ENCODE measurements around the gene PARVB.

The PARVB gene

DNA sequence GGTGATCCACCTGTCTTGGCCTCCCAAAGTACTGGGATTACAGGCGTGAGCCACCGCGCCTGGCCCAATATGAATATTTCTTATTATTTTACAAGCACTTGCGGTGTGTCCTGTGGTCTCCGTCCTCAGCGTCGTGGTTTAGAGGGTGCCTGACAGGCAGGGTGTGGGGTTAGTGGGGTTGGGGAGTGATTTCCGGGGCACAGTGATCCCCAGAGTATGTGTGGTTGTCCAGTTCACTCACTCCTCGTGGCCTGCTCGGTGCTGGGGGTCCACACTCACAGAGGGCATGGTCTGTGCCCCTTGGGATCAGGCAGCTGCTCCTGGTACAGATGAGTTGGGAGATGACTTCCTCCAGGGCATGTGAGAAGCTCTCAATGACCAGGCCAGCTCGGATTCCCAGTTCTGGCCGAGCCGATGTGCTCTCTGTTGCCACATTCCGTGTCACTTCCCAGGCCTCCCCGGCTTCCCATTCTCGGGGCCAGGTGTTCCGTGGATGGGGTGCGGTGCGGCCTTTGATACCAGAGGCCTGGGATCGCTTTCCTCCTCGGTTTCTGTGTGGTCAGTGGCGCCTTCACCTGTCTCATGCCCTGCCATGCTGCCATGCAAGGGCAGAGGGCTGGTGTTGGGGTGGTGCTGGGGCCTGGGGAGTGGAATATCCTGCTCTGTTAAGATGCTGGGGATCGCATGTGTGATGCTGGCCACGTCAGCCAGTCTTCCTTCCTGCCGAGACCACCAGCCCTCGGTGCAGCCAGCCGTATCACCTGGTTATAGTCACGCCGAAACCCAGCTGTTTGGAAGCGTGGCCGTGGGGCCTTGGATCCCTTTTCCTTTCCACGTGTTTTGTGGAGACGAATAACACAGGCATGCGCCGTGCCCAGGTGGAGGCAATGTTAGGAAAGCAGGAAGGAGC lies 39.6 kb downstream of the PARVB start:
- Histone ChIP-seq H3K4me3 (ENCODE audit: low read length) (no peak overlapping the region), H4K20me1 (ENCODE audit: insufficient read depth, low read length) (peaks cover 71% of the 10 kb centered on the region), H3K9ac (ENCODE audit: low read length) (no peak overlapping the region), H3K27me3 (ENCODE audit: low read depth, low read length) (no peaks in the 10 kb centered on the region), H2AFZ (ENCODE audit: low read depth, low read length) (no peak overlapping the region), H3K79me2 (ENCODE audit: low read length) (peaks cover 22% of the 10 kb centered on the region; the same call in 1 of the 2 replicates), H3K9me3 (ENCODE audit: insufficient read depth, low read length) (0 out of 2 replicates have a peak, but pooled peaks cover 5% of the 10 kb centered on the region), H3K27ac (ENCODE audit: low read length) (no peak overlapping the region), H3K36me3 (replicated peaks; ENCODE audit: low read depth, low read length) (peaks cover 16% of the 10 kb centered on the region), H3K4me1 (ENCODE audit: low read length) (no peaks in the 10 kb centered on the region), H3K4me2 (ENCODE audit: low read length) (no peak overlapping the region)
- TF ChIP-seq, protein P1, sequence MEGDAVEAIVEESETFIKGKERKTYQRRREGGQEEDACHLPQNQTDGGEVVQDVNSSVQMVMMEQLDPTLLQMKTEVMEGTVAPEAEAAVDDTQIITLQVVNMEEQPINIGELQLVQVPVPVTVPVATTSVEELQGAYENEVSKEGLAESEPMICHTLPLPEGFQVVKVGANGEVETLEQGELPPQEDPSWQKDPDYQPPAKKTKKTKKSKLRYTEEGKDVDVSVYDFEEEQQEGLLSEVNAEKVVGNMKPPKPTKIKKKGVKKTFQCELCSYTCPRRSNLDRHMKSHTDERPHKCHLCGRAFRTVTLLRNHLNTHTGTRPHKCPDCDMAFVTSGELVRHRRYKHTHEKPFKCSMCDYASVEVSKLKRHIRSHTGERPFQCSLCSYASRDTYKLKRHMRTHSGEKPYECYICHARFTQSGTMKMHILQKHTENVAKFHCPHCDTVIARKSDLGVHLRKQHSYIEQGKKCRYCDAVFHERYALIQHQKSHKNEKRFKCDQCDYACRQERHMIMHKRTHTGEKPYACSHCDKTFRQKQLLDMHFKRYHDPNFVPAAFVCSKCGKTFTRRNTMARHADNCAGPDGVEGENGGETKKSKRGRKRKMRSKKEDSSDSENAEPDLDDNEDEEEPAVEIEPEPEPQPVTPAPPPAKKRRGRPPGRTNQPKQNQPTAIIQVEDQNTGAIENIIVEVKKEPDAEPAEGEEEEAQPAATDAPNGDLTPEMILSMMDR (IDR thresholded peaks at IDR 0.05; ENCODE audit: low read depth, low read length) = no peak
- no peak for TF ChIP-seq EZH2phosphoT487 (IDR thresholded peaks at IDR 0.05; ENCODE audit: low read depth)

DNA sequence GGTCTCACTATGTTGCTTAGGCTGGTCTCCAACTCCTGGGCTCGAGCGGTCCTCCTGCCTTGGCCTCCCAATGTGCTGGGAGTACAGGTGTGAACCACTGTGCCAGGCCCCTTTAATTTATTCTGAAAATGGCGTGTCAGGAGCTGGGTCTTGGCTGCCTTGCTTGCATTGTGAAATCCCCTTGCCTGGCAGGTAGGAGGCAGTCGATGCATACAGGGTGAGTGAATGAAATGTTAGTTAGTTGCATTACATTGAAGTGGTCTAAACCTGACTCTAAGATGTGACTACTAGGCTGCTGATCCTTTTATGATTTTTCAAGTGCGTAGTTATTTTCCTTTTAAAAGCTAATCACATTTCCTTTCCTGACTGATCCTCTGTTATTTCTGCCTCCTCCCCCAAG lies 42.9 kb downstream of the PARVB start:
- no peak overlapping the region for H2AFZ ChIP-seq (ENCODE audit: low read depth, low read length)
- no peaks in the 10 kb centered on the region for H3K9me3 ChIP-seq (ENCODE audit: insufficient read depth, low read length)

DNA sequence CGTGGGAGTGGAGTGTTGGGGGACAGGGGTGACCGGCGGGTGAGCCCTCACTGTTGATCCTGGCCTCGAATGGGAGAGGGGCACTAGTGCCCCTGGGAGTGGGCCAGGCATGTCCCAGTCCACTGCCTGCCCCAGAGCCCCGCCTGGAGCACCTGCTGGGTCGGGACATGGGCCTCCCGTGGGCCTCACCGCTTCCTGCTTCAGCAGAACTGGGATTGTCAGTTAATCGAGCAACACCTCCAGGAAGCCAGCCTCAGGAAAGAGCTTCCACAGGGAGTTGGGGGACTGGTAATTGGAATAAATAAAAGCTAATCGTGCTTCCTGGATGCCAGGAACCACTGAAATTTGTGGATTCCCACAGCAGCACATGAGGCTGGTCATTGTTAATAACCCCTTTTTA lies 43.8 kb downstream of the PARVB start:
- no peak overlapping the region for H3K27ac ChIP-seq (ENCODE audit: low read length)
- H2AFZ ChIP-seq (ENCODE audit: low read depth, low read length) = no peak overlapping the region
- H3K27me3 ChIP-seq (ENCODE audit: low read depth, low read length) = no peaks in the 10 kb centered on the region
- H3K9ac ChIP-seq (ENCODE audit: low read length) = no peak overlapping the region
- no peak overlapping the region for H3K4me3 ChIP-seq (ENCODE audit: low read length)
- peaks cover 2% of the 10 kb centered on the region for H3K36me3 ChIP-seq (replicated peaks; ENCODE audit: low read depth, low read length)
- no peaks in the 10 kb centered on the region for H3K9me3 ChIP-seq (ENCODE audit: insufficient read depth, low read length)
- TF ChIP-seq, protein P1 (IDR thresholded peaks at IDR 0.05; ENCODE audit: low read depth, low read length) = no peak
- no peak for TF ChIP-seq EZH2phosphoT487 (IDR thresholded peaks at IDR 0.05; ENCODE audit: low read depth)
- peaks cover 28% of the 10 kb centered on the region; the same call in 1 of the 2 replicates for H3K79me2 ChIP-seq (ENCODE audit: low read length)
- no peak overlapping the region for H3K4me2 ChIP-seq (ENCODE audit: low read length)
- H3K4me1 ChIP-seq (ENCODE audit: low read length) = no peaks in the 10 kb centered on the region
- peaks cover 92% of the 10 kb centered on the region for H4K20me1 ChIP-seq (ENCODE audit: insufficient read depth, low read length)

More for the DNA sequence above, 42.9 kb downstream of the PARVB start:
- no peak overlapping the region for H3K4me3 ChIP-seq (ENCODE audit: low read length)
- H3K4me1 ChIP-seq (ENCODE audit: low read length) = no peaks in the 10 kb centered on the region
- no peaks in the 10 kb centered on the region for H3K27me3 ChIP-seq (ENCODE audit: low read depth, low read length)
- no peak overlapping the region for H3K27ac ChIP-seq (ENCODE audit: low read length)
- TF ChIP-seq EZH2phosphoT487 (IDR thresholded peaks at IDR 0.05; ENCODE audit: low read depth) = no peak
- TF ChIP-seq, protein P1 (IDR thresholded peaks at IDR 0.05; ENCODE audit: low read depth, low read length) = no peak
- H3K36me3 ChIP-seq (replicated peaks; ENCODE audit: low read depth, low read length) = peaks cover 2% of the 10 kb centered on the region
- peaks cover 28% of the 10 kb centered on the region; the same call in 1 of the 2 replicates for H3K79me2 ChIP-seq (ENCODE audit: low read length)
- no peak overlapping the region for H3K4me2 ChIP-seq (ENCODE audit: low read length)
- no peak overlapping the region for H3K9ac ChIP-seq (ENCODE audit: low read length)
- peaks cover 92% of the 10 kb centered on the region for H4K20me1 ChIP-seq (ENCODE audit: insufficient read depth, low read length)

DNA sequence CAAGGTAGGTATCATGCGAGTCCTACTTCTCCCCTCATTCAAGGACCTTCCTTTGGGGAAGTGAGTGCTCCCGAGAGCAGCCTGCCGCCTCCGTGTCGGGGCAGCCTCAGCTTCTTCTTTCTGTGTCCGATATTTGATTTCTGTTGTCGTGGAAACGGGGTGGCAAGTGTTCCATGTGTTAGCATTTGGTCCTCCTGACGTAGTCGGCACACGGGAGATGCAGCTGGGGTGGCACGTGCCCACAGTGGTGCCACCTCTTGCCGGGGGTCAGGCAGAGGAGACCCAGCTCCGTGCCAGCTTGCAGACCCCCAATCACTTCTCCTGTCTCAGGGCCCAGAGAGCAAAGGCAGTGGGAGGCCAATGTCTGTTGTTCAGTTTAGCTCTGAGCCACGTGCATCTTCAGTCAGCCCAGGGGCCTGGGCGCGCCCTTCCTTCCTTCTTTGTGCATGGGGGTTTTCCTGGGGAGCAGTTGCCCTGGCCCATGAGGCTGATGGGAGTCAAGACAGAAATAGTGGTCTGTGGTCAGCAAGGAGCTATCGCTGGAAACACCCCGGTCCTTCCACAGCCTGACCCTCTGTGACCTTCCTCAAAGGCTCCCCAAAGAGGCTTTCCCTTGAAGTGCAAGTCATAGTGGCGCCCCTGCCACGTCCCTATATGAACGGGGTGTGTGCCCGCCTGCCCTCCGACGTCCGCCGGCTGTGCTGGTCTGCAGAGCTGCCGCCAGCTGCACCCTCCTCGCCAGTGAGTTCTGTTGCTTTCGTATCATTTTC lies 44.5 kb downstream of the PARVB start:
- Histone ChIP-seq H3K79me2 (ENCODE audit: low read length) (peaks cover 28% of the 10 kb centered on the region; the same call in 1 of the 2 replicates), H4K20me1 (ENCODE audit: insufficient read depth, low read length) (peaks cover 94% of the 10 kb centered on the region), H3K9me3 (ENCODE audit: insufficient read depth, low read length) (no peaks in the 10 kb centered on the region), H3K4me3 (ENCODE audit: low read length) (no peak overlapping the region), H3K36me3 (replicated peaks; ENCODE audit: low read depth, low read length) (peaks cover 2% of the 10 kb centered on the region), H3K4me2 (ENCODE audit: low read length) (no peak overlapping the region), H3K27ac (ENCODE audit: low read length) (no peak overlapping the region), H3K4me1 (ENCODE audit: low read length) (peaks cover 5% of the 10 kb centered on the region; the same call in 1 of the 2 replicates), H3K27me3 (ENCODE audit: low read depth, low read length) (no peaks in the 10 kb centered on the region), H3K9ac (ENCODE audit: low read length) (no peak overlapping the region), H2AFZ (ENCODE audit: low read depth, low read length) (no peak overlapping the region)
- TF ChIP-seq, protein P1 (IDR thresholded peaks at IDR 0.05; ENCODE audit: low read depth, low read length) = no peak
- no peak for TF ChIP-seq EZH2phosphoT487 (IDR thresholded peaks at IDR 0.05; ENCODE audit: low read depth)
